Panc1 (cell line): ENCODE measurements around the gene UBLCP1.

Source experiments
- TF ChIP-seq, protein P1 (sequence below): fragments of 450-650 bp; IDR thresholded peaks from 2 replicates; pipeline ENCODE4 v1.5.1; 2017; ENCODE audit warnings: mild to moderate bottlenecking
- TF ChIP-seq, protein P2 (sequence below), 2 experiments: IDR thresholded peaks; 2 replicates each; pipeline ENCODE4 v1.6.1; 2011 to 2012; ENCODE audit warnings: low read depth in 2 of 2, control low read depth in 1 of 2, low read length in 1 of 2, mild to moderate bottlenecking in 1 of 2, moderate library complexity in 1 of 2; ENCODE audit not compliant: insufficient read depth in 1 of 2

DNA sequence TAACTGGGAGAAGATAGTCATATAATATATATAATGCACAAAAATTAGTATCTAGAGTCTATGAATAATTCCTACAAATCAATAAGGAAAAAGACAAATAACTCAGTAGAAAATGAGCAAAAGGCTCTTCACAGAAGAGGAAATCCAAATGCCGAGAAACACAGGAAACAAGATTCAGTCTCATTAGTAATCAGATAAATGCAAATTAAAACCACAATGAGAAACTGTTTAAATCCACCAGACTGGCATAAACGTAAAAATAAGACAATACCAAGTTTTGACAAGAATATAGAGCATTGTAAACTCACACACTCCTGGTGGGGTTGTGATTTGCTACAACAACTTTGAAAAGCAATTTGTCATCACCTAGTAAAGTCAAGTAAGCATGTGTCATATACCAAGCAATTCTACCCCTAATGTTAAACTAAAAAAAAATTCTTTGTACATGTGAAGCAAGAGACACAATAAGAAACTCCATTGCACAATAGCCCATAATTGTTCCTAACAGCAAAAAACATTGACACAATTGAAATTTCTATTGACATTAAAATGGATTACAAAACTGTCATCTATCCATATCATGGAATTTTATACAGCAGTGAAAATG, 21.0 kb upstream of the UBLCP1 start:
- TF ChIP-seq, protein P1, sequence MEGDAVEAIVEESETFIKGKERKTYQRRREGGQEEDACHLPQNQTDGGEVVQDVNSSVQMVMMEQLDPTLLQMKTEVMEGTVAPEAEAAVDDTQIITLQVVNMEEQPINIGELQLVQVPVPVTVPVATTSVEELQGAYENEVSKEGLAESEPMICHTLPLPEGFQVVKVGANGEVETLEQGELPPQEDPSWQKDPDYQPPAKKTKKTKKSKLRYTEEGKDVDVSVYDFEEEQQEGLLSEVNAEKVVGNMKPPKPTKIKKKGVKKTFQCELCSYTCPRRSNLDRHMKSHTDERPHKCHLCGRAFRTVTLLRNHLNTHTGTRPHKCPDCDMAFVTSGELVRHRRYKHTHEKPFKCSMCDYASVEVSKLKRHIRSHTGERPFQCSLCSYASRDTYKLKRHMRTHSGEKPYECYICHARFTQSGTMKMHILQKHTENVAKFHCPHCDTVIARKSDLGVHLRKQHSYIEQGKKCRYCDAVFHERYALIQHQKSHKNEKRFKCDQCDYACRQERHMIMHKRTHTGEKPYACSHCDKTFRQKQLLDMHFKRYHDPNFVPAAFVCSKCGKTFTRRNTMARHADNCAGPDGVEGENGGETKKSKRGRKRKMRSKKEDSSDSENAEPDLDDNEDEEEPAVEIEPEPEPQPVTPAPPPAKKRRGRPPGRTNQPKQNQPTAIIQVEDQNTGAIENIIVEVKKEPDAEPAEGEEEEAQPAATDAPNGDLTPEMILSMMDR: no peak
- TF ChIP-seq, protein P2, sequence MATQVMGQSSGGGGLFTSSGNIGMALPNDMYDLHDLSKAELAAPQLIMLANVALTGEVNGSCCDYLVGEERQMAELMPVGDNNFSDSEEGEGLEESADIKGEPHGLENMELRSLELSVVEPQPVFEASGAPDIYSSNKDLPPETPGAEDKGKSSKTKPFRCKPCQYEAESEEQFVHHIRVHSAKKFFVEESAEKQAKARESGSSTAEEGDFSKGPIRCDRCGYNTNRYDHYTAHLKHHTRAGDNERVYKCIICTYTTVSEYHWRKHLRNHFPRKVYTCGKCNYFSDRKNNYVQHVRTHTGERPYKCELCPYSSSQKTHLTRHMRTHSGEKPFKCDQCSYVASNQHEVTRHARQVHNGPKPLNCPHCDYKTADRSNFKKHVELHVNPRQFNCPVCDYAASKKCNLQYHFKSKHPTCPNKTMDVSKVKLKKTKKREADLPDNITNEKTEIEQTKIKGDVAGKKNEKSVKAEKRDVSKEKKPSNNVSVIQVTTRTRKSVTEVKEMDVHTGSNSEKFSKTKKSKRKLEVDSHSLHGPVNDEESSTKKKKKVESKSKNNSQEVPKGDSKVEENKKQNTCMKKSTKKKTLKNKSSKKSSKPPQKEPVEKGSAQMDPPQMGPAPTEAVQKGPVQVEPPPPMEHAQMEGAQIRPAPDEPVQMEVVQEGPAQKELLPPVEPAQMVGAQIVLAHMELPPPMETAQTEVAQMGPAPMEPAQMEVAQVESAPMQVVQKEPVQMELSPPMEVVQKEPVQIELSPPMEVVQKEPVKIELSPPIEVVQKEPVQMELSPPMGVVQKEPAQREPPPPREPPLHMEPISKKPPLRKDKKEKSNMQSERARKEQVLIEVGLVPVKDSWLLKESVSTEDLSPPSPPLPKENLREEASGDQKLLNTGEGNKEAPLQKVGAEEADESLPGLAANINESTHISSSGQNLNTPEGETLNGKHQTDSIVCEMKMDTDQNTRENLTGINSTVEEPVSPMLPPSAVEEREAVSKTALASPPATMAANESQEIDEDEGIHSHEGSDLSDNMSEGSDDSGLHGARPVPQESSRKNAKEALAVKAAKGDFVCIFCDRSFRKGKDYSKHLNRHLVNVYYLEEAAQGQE (IDR thresholded peaks at IDR 0.05; ENCODE audit: insufficient read depth in 1 of 2, low read depth in 2 of 2, low read length in 1 of 2): no peak
